OCI-LY1 (cell line): Measurements from ENCODE around the gene FTCDNL1.

Experiments
- CTCF ChIP-seq: fragments of 200-600 bp; sonication (generic), shearing (Covaris generic); IDR thresholded peaks from 2 replicates; pipeline ENCODE4 v1.5.1; 2017; ENCODE audit warnings: mild to moderate bottlenecking, antibody characterized with exemption, low read length, moderate library complexity, mixed read lengths
- EZH2 ChIP-seq: fragments of 200-600 bp; sonication (generic), shearing (Covaris generic); IDR thresholded peaks from 2 replicates; pipeline ENCODE4 v1.8.0; 2017; ENCODE audit warnings: borderline replicate concordance, mixed run types, mild to moderate bottlenecking, antibody characterized with exemption, low read length, moderate library complexity, mixed read lengths

- no peak for TF ChIP-seq CTCF
- TF ChIP-seq EZH2, result no peak
Observed at GRCh38 chr2:199836943-199837342, 14.0 kb downstream of the FTCDNL1 start.
